GM19438 (cell line): ENCODE results near the gene NEGR1.

Experiments used
- ATAC-seq: cut with Tn5 transposase; IDR thresholded peaks from one replicate; pipeline ENCODE4 v1.9.1; 2021; ENCODE audit warnings: low read depth; ENCODE audit not compliant: unreplicated experiment

The NEGR1 gene

DNA sequence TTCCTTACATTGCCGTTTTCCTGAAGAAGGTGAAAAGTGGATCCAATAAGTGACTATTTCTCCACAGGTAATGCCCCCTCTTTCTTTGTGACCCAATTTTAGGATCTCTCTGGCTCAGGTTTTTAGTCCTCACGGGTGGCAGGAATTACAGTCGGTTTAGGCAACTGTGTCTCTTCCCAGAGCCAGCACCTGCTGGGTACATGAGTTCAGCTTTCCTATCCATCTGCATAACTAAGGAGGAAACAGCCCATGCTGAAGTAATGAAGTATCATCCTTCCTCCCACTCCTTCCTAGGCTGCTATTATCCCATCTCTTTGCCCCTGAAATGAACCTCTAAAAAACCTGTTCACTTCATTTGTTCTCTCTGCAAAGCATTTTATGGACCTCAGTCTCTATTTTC is 544.6 kb downstream of the NEGR1 start:
- no peak for ATAC-seq

DNA sequence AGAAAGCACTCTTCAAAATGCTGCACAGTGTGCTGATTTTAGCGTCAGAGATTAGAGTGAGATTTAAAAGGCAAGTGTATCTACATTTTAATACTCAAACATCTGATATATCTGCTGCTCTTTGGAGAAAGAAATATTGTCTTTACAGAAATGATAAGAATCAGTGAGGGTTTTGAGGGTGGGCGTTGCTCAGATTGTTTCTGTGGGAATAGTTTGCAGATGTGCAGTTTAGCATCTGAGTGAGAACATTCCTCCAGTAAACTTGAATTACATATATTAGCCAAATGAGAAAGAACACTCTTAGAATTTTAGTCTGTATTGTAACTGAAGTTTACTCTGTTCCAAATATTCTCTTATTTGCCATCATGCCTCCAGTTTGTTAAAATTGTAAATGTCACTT is 549.2 kb downstream of the NEGR1 start:
- ATAC-seq, result no peak

DNA sequence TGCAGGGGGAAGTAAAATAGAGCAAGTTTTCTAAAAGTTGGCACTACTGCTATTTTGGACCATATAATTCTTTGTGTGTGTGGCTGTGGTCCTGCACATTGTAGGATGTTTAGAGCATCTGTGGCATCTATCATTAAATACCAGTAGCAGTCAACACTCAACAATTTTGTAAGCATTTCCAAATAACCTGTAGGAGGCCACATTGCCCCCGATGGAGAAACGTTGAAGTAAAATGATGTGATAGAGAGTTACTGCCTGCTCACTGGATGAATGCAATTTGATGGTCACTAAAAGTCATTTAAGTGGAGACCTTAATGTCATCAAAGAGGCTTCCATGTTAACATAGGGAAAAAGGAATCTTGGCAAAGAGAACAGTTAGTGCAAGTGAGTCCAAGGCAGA is 560.8 kb downstream of the NEGR1 start:
- ATAC-seq, result no peak

DNA sequence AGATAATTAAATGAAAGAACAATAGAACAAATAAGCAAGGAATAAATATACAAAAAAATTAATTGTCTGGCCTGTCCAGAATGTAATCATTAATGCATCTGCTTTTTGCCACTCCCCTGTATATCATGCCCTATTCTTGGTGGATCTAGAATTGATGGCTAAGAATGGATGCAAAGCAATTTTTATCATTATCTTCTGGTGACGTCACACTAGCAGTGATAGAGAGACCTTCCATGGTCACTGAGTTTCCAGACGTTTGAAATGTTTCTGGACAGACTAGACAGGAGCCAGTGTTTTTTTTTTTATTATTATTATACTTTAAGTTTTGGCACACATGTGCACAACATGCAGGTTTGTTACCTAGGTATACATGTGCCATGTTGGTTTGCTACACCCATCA is 563.0 kb downstream of the NEGR1 start:
- ATAC-seq, result no peak

DNA sequence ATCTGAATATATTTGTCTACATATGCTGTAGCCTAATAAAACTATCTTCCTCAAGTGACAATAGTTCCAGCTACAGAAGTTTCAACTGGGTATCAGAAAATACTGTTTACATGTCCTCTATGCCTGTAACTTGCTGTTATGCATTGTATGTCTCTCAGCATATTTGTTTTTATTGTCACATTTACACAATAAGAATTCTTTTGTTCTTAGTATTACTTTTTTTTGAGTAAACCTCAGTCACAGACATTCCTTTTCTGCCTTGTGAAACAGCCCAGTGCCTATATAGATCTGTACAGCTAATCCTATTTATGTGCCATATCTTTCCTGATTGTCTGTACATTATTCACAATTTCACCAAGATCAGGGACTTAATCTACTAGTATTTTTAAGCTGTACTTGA is 565.2 kb downstream of the NEGR1 start:
- ATAC-seq, result no peak

DNA sequence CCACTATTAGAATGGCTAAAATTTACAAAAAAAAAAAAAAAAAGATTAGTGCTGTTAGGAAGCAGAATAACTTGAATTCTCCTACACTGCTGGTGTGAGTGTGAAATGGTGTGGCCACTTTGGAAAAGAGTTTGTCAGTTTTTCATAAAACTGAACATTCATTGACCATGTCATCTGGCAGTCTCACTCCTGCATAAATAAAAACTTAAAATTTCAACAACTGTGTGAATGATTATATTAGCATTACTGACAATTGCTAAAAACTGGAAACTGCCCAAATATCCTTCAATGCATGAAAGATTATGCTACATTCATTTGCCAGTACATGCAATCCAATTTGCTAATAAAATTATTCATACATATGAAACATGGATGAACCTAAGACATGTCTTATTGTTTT is 570.9 kb downstream of the NEGR1 start:
- ATAC-seq, result no peak

DNA sequence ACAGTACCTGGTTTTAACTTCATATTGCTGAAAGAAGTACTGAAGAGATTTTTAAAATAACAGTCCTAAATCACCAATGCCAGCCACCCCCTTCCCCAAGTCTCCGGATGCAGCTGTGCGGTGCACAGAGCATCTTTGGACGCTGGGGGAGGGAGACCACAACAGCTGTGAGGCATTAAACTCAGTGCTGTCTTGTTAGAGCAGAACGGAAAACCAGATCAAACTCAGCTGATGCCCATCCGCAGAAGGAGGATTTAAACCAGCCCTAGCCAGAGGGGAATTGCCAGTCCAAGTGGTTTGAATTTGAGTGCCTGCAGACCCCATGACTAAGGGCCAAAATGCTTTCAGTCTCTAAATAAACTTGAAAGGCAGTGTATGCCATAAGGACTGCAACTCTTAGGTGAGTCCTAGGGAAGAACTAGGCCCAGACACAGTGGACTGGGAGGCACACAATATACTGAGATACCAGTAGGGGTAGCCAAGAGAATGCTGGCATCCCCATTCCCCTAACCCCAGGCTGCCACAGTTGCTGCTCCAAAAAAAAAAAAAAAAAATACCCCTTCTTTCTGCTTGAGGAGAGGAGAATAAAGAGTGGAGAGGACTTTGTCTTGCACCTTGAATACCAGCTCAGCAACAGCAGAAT is 576.2 kb downstream of the NEGR1 start:
- ATAC-seq, result no peak

DNA sequence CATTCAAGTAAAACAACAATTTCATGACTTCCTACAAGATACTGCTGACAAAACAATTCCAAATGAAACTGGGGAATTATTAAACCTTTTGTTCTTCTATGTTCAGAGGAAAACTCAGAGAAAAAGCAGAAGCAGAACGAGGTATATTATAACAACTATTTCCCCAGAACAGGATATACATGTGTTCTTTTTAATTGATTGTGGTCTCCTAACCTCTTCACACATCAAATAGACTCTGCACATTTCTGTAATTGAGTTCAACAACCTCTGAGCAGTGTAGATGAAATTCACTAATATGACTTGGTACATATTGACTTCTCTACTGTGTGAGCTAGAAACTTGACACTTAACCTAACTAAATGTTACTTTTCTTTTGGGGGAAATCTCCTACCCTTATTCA is 584.2 kb downstream of the NEGR1 start:
- ATAC-seq, result no peak

DNA sequence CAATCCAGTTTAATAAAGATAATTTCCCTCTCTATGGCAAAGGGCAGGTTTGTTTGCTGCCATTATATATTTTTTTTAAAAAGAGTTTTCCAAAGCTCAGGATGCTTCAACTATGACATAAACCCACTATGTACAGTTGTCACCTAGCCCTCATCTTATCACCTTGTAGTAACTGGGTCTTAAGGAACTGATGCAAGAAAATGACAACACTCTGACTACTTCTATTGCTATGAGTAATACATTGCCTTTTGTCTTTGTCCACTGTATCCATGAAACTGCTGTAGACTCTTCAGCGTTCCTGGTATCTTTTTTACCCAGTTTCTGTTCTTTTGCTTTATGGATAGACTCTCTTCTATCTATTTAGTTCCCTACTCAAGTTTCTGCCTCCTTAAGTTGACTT is 586.5 kb downstream of the NEGR1 start:
- no peak for ATAC-seq

DNA sequence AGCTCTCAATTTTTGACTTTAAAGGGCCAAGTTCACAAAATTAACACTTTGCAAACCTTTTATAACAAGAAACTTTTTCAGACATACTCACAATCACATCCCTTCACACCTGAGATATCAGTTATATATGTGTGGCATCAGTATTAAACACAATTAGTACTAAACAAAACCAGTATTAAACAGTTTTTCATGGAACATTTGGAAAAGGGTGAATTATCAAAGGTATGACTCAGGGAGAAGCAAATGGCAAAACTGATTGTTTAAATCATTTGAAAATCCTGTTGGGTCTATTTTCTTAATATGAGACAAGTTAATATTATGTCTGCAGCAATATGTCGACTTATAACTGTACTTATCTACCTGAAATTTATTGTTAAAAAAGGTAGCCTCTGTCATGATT is 587.3 kb downstream of the NEGR1 start:
- no peak for ATAC-seq

DNA sequence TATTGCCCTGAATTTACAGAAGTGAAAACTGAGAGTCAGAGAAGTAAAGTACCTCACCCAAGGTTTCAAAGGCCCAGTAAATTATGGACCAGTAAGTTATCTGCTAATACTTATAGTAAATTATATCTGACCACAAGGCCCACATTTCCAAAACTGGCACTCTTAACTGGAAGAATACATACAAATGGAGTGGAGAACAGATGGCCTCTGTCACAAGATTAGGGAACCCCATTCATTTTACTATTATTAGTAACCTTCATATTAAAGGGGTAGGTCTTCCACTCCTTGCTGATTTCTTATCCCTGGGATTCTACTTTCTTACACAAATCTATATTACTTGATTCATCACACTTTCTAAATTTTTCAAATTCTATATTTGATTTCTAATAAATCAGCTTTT is 588.8 kb downstream of the NEGR1 start:
- no peak for ATAC-seq

DNA sequence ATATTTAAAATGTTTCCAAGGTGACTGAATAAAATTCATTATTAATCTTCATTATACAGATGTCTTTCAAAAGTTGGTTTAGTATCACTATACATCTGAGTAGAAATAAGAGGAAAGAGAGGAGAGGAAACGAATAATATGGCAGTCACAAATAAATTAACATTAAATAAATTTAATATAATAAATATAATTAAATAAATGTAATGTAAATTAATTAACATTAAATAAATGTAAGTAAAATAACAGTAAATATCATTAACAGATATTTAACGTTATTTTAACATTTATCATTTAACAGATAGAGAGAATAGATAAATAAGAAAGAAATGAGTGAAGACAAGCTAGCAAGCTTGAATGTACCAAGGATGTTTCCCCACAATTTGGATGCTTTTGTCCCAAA is 592.7 kb downstream of the NEGR1 start:
- ATAC-seq, result no peak

DNA sequence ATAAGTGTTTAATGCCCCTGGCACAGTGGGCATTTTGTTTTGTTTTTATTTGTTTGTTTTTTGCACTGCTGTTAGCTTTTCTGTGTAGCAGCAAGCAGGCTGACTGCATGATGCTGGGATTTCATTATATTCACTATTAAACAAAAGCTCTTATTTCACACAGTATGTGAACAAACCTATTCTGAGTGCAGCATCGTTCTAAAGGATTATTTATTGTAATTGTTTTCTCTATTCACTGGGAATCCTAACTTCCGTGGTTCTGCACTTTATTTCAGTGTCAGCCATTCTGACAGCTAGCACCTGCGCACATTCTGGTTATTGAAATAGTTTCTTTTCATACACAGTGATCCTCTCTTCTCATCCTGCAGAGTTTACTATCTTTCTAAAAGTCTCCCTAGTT is 595.0 kb downstream of the NEGR1 start:
- ATAC-seq, result no peak

DNA sequence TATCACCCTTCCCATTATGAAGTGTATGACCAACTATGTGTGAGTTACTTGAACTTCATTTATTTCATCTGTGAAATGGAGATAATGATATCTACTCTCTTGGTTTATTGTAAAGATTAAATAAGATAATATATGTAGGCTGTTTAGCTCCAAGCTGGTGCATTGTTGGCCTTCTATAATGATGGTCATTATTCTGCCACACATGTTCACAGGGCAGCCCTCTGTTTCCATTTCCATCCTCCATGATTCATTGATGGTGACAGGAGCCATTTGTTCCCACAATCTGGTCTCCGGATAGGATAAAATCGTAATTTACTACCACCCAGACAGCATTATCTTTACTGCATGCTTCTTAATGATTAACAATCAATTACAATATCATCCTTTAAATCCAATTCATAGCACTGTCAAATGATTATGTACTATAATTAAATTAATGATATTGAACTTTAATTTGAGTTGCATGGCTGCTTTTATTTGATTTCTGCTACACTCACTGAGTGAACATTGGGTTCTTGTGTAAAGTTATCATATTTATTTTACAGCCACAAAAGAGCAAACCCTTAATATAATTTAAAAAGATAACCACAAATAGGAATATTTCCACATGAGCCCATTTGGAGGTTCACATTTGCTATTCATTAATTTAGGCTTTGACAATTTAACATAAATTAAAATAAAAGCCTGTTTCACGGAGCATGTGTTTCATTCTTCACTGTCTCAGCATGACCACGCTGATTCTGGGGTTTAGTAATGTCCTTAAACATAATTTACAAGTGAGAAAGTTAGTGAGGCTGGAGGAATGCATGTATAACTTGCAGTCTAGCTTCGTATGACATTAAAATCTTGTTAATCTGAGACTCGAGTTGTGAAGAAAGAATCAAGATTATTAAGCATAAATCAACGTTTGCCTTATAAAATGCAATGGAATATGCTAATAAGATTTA is 605.1 kb downstream of the NEGR1 start:
- ATAC-seq, result no peak

DNA sequence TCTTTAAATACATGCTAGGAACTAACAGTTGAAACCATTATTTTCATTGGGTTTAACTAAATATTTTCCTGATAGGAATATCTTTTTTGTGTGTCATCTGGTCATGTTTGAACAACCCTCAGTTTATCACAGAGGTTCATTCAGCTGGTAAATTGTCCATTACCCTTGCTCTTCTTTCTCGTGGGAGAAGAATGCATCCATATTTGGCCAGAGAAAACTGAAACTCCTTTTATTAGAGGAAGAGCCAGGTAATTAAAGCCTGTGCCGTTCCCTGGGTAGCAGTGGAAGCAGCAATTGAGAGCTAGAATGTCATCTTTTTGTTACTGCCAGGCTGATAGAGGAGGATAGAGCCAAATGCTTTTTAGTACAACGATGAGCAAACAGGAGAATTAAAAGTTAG is 614.3 kb downstream of the NEGR1 start:
- ATAC-seq, result no peak

DNA sequence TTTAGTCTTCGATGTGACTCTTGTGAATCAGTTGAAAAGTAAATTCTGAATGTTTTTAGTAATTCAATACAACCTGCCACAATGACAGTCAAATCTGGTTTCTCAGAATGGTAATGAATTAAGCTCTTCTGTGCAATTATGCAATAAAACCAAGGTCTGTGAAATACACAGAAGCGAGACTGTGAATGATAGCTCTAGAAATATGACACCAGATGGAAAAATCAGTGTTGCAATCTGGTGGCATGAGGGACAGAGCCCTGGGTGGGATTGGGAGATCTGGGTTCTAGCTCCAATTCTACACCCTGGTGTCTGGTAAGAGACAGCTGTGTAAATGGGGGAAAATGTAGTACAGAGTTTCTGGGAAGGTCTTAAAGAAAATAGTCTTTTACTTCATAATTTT is 615.1 kb downstream of the NEGR1 start:
- ATAC-seq, result no peak

DNA sequence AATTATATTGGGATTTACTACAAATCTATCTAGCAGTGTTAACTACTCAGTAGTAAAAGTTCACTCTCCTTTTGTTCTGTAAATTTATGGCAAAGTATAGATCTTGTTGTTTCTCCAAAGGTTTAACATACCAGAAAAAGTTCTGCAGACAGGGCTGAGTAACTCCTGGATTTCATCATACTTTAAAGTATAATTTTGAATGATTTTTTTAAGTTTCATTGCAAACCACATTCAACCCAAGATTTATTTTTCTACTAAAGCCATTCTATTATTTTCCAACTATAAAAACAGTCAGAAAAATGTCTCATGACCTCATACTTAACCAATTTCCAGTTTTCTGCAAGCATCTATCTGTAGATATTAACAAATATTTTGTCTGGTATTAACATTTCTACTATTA is 615.7 kb downstream of the NEGR1 start:
- ATAC-seq, result no peak

DNA sequence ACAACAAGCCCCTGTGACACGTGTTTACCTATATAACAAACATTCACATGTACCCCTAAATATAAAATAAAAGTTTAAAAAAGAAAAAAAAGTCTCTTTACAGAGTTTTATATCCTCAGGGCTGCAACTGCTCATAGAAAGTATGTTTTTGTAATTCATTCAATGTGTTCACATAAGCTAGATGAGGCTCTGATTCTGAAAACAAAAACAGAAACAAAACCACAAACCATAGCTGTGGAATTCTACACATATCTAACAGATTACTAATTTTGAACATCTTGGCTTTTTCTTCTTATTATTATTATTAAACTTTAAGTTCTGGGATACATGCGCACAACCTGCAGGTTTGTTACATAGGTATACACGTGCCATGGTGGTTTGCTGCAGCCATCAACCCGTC is 621.9 kb downstream of the NEGR1 start:
- no peak for ATAC-seq

DNA sequence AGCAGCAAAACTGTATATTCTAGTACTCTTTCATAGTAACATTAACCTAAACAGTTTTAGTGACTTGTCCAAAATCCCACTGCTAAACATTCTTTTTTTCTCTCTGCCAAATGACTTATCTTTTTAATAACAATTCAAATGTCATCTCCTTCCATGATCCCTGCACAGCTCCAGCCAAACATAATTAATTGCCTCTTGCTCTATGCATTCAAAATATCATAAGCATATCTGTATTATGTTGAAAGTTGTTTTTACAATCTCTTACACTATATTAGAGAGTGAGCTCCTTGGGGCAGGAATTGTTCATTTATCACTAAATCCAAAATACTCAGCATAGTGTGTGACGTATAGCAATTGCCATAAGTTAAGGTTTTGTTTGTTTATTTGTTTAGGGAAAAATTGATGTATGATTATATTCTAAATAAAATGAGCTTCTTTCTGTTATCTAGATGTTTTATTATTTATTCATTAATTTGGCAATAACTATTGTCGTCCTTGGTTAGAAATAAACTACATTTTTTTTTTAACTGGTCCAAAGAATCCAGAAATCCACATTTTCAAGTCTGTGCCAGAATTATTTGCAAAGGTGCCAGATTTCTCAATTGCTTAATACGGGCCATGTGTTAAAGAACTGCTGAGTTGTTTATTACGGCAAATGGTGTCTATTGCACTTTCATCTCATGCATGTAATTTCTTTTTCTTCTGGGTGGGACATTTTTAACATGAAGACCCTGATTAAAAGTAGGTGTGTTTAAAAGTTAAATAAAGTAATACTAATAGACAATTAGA is 624.3 kb downstream of the NEGR1 start:
- ATAC-seq, result no peak

DNA sequence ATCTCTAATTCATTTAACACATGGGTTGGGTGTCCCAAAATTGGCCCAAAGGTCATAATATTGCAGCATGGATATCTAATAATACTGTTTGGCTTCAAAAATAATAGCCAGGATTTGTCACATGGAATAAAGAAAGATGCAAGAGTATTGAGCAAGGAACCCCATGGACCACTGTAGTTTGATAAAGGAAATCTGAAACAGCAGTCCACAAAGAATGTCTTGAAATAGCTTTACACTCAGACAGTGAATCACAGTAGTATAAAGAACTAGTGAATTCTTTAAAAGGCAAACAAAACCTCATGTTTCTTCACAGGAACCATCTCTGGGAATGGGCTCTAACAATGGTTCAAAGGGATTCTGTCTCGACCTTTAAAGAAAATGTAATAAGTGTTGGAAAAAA is 625.4 kb downstream of the NEGR1 start:
- ATAC-seq, result no peak

DNA sequence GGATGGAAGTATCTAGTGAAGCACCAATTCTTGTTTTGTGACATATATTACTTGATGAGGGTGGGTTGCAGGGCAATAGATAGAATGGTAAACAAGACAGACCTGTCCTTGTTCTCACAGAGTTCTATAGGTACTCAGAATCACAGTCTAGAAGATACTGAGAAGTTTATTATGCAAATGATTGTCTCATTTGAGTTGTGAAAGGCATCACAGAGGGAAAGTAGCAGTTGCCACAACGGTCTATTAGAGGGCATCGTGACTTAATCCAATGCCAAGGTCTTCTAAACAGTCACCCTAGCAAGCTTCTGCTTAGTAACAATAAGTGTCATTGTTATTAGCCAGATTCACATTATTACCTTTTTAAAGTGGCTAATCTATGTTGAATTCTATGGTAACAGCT is 626.7 kb downstream of the NEGR1 start:
- ATAC-seq, result no peak
